Lower leg skin (tissue), 3 donors: Measurements from ENCODE around the gene ANKRD23.

Source experiments
- CTCF ChIP-seq, 3 donors: fragments of 450-650 bp; IDR thresholded peaks; one replicate each; pipeline ENCODE4 v1.5.1; 2016; ENCODE audit warnings: antibody characterized with exemption in 3 of 3, mild to moderate bottlenecking in 3 of 3, moderate library complexity in 2 of 3
- POLR2A ChIP-seq, 2 donors: fragments of 450-650 bp; IDR thresholded peaks; one replicate each; pipeline ENCODE4 v1.6.1; 2016 to 2017; ENCODE audit warnings: antibody characterized with exemption in 2 of 2, mild to moderate bottlenecking in 1 of 2, moderate library complexity in 1 of 2

- TF ChIP-seq CTCF (IDR thresholded peaks at IDR 0.05): no peak
- no peak for TF ChIP-seq POLR2A (IDR thresholded peaks at IDR 0.05)
Observed at GRCh38 chr2:96838345-96839292, 5.2 kb downstream of the ANKRD23 start.
